Measurements from ENCODE around the gene PRC1.

The PRC1 gene, protein sequence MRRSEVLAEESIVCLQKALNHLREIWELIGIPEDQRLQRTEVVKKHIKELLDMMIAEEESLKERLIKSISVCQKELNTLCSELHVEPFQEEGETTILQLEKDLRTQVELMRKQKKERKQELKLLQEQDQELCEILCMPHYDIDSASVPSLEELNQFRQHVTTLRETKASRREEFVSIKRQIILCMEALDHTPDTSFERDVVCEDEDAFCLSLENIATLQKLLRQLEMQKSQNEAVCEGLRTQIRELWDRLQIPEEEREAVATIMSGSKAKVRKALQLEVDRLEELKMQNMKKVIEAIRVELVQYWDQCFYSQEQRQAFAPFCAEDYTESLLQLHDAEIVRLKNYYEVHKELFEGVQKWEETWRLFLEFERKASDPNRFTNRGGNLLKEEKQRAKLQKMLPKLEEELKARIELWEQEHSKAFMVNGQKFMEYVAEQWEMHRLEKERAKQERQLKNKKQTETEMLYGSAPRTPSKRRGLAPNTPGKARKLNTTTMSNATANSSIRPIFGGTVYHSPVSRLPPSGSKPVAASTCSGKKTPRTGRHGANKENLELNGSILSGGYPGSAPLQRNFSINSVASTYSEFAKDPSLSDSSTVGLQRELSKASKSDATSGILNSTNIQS

DNA sequence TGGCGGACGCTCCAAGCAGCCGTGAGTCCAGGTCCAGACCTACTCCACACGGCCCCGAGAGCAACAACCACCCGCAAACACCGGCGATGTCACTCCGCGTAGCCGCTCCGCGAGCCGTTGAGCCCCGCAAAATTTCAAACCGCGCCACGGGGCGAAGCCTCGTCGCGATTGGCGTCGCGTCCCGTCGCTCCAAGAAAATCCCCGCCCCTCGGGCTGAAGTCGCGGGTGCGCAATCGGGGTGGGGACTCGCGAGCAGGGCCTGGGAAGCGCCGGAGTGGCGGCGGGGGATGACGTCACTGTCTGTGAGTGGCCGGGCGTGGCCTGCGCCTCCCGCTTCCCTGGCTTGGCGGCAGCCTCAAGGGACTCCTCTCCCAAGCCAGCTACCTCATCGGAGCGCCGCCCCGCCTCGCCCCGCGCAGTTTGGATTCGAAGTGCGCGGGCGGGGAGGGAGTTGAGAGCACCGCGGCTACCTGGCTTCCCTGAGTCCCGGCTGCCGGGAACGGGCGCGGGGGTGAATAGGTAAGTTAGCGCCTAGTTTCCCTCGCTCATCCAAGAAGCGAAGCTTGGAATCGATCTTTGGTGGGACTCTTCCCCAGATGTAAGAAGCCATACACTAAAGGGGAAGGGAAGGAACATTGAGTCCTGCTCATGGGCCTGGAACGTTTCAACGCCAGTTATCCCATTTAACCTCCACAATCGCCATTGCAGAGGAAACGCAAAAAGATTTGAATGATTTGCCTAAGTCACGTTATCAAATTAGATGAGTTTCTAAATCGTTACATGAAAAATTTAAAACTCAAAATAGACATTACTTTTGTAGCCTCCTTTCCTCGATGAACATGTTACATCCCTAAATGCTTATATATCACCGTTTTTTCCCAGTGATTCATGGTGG lies at the start of gene PRC1:
PRC1 (minus strand) TSS at position 119 of the 895 bp plus-strand sequence; CDS start at position 1, 118 bp downstream.
- H3K9me3 ChIP-seq (ENCODE audit: insufficient read depth, low read depth, low read length), result no peaks in the 10 kb centered on the region
- no peaks in the 10 kb centered on the region for H3K27me3 ChIP-seq (ENCODE audit: insufficient read depth, low read length)
- H3K4me1 ChIP-seq (ENCODE audit: insufficient read depth, low read length), result peaks cover 5% of the 10 kb centered on the region
- H3K27ac ChIP-seq (ENCODE audit: low read length), result peak within 1 kb of the TSS; percentile 70
- H3K36me3 ChIP-seq (ENCODE audit: insufficient read depth, low read depth, low read length), result peaks cover 27% of the 10 kb centered on the region
- peak within 1 kb of the TSS; percentile 97 for H3K9ac ChIP-seq (ENCODE audit: low read depth, low read length)
- peak within 1 kb of the TSS; percentile 94 for H3K4me3 ChIP-seq (ENCODE audit: low read length)

DNA sequence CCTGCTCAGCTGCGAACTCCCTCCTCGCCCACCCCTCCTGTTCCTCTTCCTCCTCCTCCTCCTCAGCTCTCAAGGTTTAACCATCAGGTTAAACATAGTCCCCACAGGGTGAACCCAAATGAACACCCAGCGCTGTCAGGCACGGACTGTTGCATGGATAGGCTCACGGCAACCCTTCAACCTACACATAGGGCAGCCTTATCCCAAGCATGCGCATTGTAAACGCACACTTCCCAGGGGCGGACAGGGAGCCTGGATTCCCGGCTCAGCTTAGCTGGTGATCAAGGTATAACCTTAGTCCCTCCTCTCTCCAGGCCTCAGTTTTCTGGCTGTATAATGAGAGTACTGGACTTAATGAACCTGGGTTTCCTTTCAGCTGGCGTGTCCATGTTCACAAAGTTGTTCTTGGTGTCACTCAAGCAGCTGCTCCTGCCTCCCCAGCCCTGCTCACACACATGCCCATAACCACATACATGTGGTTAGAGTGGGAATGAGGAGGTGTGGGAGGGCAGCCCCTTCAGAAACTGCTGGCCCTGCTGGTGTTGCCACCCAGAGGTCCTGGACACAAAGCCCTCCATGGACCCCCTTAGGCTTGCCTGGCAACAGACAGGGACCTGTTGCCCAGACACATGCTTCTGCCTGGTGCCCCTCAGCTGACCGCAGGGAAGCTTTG lies 49.0 kb upstream of the PRC1 start:
- no peaks in the 10 kb centered on the region for H3K27me3 ChIP-seq (ENCODE audit: insufficient read depth, low read length)
- H3K4me3 ChIP-seq (ENCODE audit: low read length), result no peak overlapping the region
- no peaks in the 10 kb centered on the region for H3K9me3 ChIP-seq (ENCODE audit: insufficient read depth, low read depth, low read length)
- no peak overlapping the region for H3K9ac ChIP-seq (ENCODE audit: low read depth, low read length)
- H3K4me1 ChIP-seq (ENCODE audit: insufficient read depth, low read length), result no peaks in the 10 kb centered on the region
- no peaks in the 10 kb centered on the region for H3K36me3 ChIP-seq (ENCODE audit: insufficient read depth, low read depth, low read length)
- H3K27ac ChIP-seq (ENCODE audit: low read length), result no peak overlapping the region

DNA sequence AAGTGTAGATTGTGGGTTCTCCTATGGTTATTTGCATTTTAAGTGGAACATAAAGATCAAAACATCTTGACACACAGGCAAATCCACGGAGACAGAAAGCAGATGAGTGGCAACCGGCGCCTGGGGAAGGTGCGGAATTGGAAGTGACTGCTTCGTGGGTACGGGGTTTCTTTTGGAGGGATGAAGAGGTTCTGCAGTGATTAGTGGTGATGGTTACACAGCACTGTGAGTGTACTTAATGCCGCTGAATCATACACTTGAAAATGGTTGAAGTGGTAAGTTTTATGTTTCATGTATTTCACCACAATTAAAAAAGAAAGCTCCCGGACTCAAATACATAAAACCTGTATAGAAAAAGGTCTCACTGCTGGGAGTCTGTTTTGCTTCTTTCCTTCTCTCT lies 46.5 kb upstream of the PRC1 start:
- no peaks in the 10 kb centered on the region for H3K36me3 ChIP-seq (ENCODE audit: insufficient read depth, low read depth, low read length)
- no peak overlapping the region for H3K4me3 ChIP-seq (ENCODE audit: low read length)
- H3K27ac ChIP-seq (ENCODE audit: low read length), result no peak overlapping the region
- no peak overlapping the region for H3K9ac ChIP-seq (ENCODE audit: low read depth, low read length)
- no peaks in the 10 kb centered on the region for H3K9me3 ChIP-seq (ENCODE audit: insufficient read depth, low read depth, low read length)
- no peaks in the 10 kb centered on the region for H3K27me3 ChIP-seq (ENCODE audit: insufficient read depth, low read length)
- no peaks in the 10 kb centered on the region for H3K4me1 ChIP-seq (ENCODE audit: insufficient read depth, low read length)

DNA sequence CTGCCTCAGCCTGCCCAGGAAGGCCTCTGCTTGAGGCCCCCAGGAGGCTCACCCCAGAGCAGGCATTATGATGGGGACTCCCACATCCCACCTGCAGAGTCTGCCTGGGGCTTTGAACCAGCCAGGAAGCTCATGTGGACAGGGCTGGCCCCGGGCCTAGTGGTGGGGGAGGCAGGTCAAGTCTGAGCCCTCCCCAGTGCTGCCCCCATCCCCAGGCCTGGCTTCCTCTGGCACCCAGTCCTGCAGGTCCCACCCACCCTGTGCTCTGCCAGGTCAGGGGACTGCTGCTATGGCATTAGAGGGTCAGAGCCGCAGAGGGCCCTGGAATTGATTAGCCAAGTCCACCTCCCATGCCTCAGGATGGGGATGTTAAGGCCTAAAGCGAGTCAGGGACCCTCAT lies 45.7 kb upstream of the PRC1 start:
- no peaks in the 10 kb centered on the region for H3K27me3 ChIP-seq (ENCODE audit: insufficient read depth, low read length)

GRCh38 chr15:91032919-91033803 lies 38.8 kb upstream of the PRC1 start:
- H3K9ac ChIP-seq (ENCODE audit: low read depth, low read length), result no peak overlapping the region
- no peaks in the 10 kb centered on the region for H3K36me3 ChIP-seq (ENCODE audit: insufficient read depth, low read depth, low read length)
- no peaks in the 10 kb centered on the region for H3K4me1 ChIP-seq (ENCODE audit: insufficient read depth, low read length)
- H3K4me3 ChIP-seq (ENCODE audit: low read length), result peak overlapping the region; percentile 43
- H3K27me3 ChIP-seq (ENCODE audit: insufficient read depth, low read length), result no peaks in the 10 kb centered on the region; the same call in 1 of the 2 replicates
- H3K27ac ChIP-seq (ENCODE audit: low read length), result no peak overlapping the region
- no peaks in the 10 kb centered on the region for H3K9me3 ChIP-seq (ENCODE audit: insufficient read depth, low read depth, low read length)

More for the DNA sequence above, 45.7 kb upstream of the PRC1 start:
- no peaks in the 10 kb centered on the region for H3K9me3 ChIP-seq (ENCODE audit: insufficient read depth, low read depth, low read length)
- H3K9ac ChIP-seq (ENCODE audit: low read depth, low read length), result no peak overlapping the region
- no peaks in the 10 kb centered on the region for H3K4me1 ChIP-seq (ENCODE audit: insufficient read depth, low read length)
- no peak overlapping the region for H3K4me3 ChIP-seq (ENCODE audit: low read length)
- no peaks in the 10 kb centered on the region for H3K36me3 ChIP-seq (ENCODE audit: insufficient read depth, low read depth, low read length)
- H3K27ac ChIP-seq (ENCODE audit: low read length), result no peak overlapping the region

DNA sequence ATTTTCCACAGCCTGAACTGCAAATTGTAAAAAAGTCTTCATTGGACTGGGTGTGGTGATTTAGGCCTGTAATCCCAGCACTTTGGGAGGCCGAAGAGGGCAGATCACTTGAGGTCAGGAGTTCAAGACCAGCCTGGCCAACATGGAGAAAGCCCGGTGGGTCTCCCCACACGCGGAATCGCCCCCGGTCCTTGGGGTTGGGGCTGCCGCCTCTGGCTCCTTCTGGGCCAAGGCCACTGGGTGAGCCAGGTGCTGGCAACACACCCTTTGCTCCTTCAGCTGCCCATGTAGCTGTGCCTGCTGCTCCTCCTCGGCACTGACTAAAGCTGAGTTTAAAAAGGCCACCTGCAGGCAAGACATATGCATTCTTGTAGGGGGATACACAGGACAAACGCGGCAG lies 37.5 kb upstream of the PRC1 start:
- Histone ChIP-seq H3K4me3 (ENCODE audit: low read length) (no peak overlapping the region), H3K9ac (ENCODE audit: low read depth, low read length) (no peak overlapping the region), H3K4me1 (ENCODE audit: insufficient read depth, low read length) (no peaks in the 10 kb centered on the region), H3K9me3 (ENCODE audit: insufficient read depth, low read depth, low read length) (no peaks in the 10 kb centered on the region), H3K27ac (ENCODE audit: low read length) (no peak overlapping the region), H3K27me3 (ENCODE audit: insufficient read depth, low read length) (no peaks in the 10 kb centered on the region; the same call in 1 of the 2 replicates), H3K36me3 (ENCODE audit: insufficient read depth, low read depth, low read length) (no peaks in the 10 kb centered on the region)

- Histone ChIP-seq H3K4me1 (ENCODE audit: insufficient read depth, low read length) (no peaks in the 10 kb centered on the region), H3K36me3 (ENCODE audit: insufficient read depth, low read depth, low read length) (no peaks in the 10 kb centered on the region), H3K9me3 (ENCODE audit: insufficient read depth, low read depth, low read length) (no peaks in the 10 kb centered on the region), H3K27ac (ENCODE audit: low read length) (no peak overlapping the region), H3K27me3 (ENCODE audit: insufficient read depth, low read length) (no peaks in the 10 kb centered on the region), H3K4me3 (ENCODE audit: low read length) (no peak overlapping the region), H3K9ac (ENCODE audit: low read depth, low read length) (no peak overlapping the region)
Observed at GRCh38 chr15:91027677-91028076, 33.3 kb upstream of the PRC1 start.

- H3K9me3 ChIP-seq (ENCODE audit: insufficient read depth, low read depth, low read length), result no peaks in the 10 kb centered on the region
- H3K27ac ChIP-seq (ENCODE audit: low read length), result no peak overlapping the region
- H3K9ac ChIP-seq (ENCODE audit: low read depth, low read length), result no peak overlapping the region
- no peaks in the 10 kb centered on the region; the same call in 1 of the 2 replicates for H3K4me1 ChIP-seq (ENCODE audit: insufficient read depth, low read length)
- no peak overlapping the region for H3K4me3 ChIP-seq (ENCODE audit: low read length)
- no peaks in the 10 kb centered on the region for H3K36me3 ChIP-seq (ENCODE audit: insufficient read depth, low read depth, low read length)
- H3K27me3 ChIP-seq (ENCODE audit: insufficient read depth, low read length), result no peaks in the 10 kb centered on the region
Observed at GRCh38 chr15:91023720-91024119, 29.4 kb upstream of the PRC1 start.

GRCh38 chr15:91022832-91023129 lies 28.4 kb upstream of the PRC1 start:
- Histone ChIP-seq H3K9ac (ENCODE audit: low read depth, low read length) (peak overlapping the region; percentile 74; the same call in 1 of the 2 replicates), H3K9me3 (ENCODE audit: insufficient read depth, low read depth, low read length) (no peaks in the 10 kb centered on the region), H3K27ac (ENCODE audit: low read length) (no peak overlapping the region), H3K27me3 (ENCODE audit: insufficient read depth, low read length) (no peaks in the 10 kb centered on the region), H3K4me3 (ENCODE audit: low read length) (peak overlapping the region; percentile 83), H3K36me3 (ENCODE audit: insufficient read depth, low read depth, low read length) (no peaks in the 10 kb centered on the region), H3K4me1 (ENCODE audit: insufficient read depth, low read length) (no peaks in the 10 kb centered on the region; the same call in 1 of the 2 replicates)

DNA sequence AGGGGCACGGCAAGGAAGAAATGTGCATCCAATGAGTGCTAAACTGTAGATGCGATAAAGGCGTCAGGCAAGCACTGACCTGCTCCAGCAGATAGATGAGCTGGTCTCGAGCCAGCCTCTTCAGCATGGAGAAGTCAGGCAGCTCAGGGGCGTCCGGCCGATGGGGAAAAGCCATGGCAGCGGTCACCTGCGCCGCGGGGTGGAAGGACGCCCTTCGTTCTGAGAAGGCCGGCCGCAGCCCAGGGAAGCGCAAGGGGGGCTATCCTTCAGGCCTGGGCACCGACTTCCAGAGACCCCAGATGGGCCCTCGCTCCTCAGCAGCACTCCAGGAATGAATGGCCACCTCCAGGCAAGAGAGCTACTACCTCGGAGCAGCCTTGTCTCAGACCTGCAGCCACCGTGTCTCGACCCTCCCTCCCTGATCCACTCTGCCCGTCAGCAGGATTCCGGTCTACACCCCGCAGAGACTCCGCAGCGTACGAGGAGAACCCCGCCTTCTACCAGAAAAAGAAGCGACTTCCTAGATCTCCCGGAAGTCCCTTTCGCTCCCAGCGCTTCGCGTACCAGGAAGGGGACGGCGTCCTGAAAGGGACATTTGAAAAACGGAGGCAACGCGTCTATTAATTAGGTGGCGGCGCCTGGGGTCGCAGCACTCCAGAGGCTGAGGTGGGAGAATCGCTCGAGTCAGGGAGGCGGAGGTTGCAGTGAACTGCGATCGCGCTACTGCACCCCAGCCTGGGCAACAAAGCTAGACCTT lies 27.9 kb upstream of the PRC1 start, which contains the start of gene VPS33B:
VPS33B (minus strand) TSS at position 520 of the 757 bp plus-strand sequence; CDS start at position 175, 345 bp downstream.
- H3K9ac ChIP-seq (ENCODE audit: low read depth, low read length), result peak within 1 kb of the TSS; percentile 74
- H3K27me3 ChIP-seq (ENCODE audit: insufficient read depth, low read length), result no peaks in the 10 kb centered on the region
- peak within 1 kb of the TSS; percentile 83 for H3K4me3 ChIP-seq (ENCODE audit: low read length)
- H3K9me3 ChIP-seq (ENCODE audit: insufficient read depth, low read depth, low read length), result no peaks in the 10 kb centered on the region
- H3K27ac ChIP-seq (ENCODE audit: low read length), result no peak within 1 kb of the TSS
- no peaks in the 10 kb centered on the region; the same call in 1 of the 2 replicates for H3K4me1 ChIP-seq (ENCODE audit: insufficient read depth, low read length)
- no peaks in the 10 kb centered on the region for H3K36me3 ChIP-seq (ENCODE audit: insufficient read depth, low read depth, low read length)
